SK-N-DZ (cell line): ENCODE data around the gene CYP1B1.
"Not testable (repeated sequence)": the region's sequence is repeated elsewhere in the genome, so short reads cannot be mapped to it uniquely, and the experiment has no call there.

Experiments used
- DNase-seq: peaks from one replicate; pipeline ENCODE4 v3.0.0-alpha.2; 2015; ENCODE audit warnings: low spot score

CYP1B1 gene

GRCh38 chr2:38037757-38038621 lies 38.0 kb downstream of the CYP1B1 start:
- no peak for DNase-seq

- DNase-seq = no peak
Observed at GRCh38 chr2:38037325-38037724, 38.6 kb downstream of the CYP1B1 start.

- DNase-seq = no peak
Observed at GRCh38 chr2:38035968-38036367, 40.0 kb downstream of the CYP1B1 start.

- DNase-seq = no peak
Observed at GRCh38 chr2:38033646-38034045, 42.3 kb downstream of the CYP1B1 start.

GRCh38 chr2:38032946-38033345 lies 43.0 kb downstream of the CYP1B1 start:
- DNase-seq = no peak

- no peak for DNase-seq
Observed at GRCh38 chr2:38030635-38031355, 45.2 kb downstream of the CYP1B1 start.

- no peak for DNase-seq
Observed at GRCh38 chr2:38029512-38029911, 46.4 kb downstream of the CYP1B1 start.

- DNase-seq = no peak
Observed at GRCh38 chr2:38028829-38029228, 47.1 kb downstream of the CYP1B1 start.

- no peak for DNase-seq
Observed at GRCh38 chr2:38026846-38027245, 49.1 kb downstream of the CYP1B1 start.

GRCh38 chr2:38021589-38021988 lies 54.4 kb downstream of the CYP1B1 start:
- DNase-seq = no peak

- DNase-seq = not testable (repeated sequence)
Observed at GRCh38 chr2:38020359-38021069, 55.4 kb downstream of the CYP1B1 start.

GRCh38 chr2:38017836-38018235 lies 58.1 kb downstream of the CYP1B1 start:
- DNase-seq = no peak
